GM18520 (cell line): ENCODE results near the gene EDEM3.
"Not testable (repeated sequence)": the region's sequence is repeated elsewhere in the genome, so short reads cannot be mapped to it uniquely, and the experiment has no call there.

Experiments
- ATAC-seq: cut with Tn5 transposase; IDR thresholded peaks from one replicate; pipeline ENCODE4 v1.9.1; 2021; ENCODE audit not compliant: unreplicated experiment

Gene EDEM3

GRCh38 chr1:184769241-184769640 is 14.6 kb upstream of the EDEM3 start:
- ATAC-seq = no peak

GRCh38 chr1:184768467-184768866 is 13.8 kb upstream of the EDEM3 start:
- ATAC-seq = no peak

GRCh38 chr1:184767591-184767990 is 12.9 kb upstream of the EDEM3 start:
- no peak for ATAC-seq

DNA sequence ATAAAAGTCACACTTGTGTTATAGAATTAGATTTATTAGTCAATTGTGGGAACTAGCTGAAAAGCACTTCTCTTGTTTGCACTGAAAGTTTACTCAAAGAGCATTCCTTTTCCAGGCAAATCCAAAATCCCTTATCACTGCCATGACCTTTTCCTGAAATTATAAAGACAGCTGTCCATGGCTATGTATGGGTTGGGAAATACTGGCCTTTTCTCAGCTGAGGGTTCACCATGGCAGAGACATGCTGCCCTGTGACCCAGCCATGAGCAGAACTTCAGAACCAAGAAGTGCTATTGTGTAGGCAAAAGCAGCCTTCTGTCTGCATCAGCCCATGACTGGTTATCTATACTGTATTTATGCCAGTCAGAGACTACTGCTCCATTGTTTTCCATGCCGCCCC is 9.8 kb upstream of the EDEM3 start:
- ATAC-seq = no peak

DNA sequence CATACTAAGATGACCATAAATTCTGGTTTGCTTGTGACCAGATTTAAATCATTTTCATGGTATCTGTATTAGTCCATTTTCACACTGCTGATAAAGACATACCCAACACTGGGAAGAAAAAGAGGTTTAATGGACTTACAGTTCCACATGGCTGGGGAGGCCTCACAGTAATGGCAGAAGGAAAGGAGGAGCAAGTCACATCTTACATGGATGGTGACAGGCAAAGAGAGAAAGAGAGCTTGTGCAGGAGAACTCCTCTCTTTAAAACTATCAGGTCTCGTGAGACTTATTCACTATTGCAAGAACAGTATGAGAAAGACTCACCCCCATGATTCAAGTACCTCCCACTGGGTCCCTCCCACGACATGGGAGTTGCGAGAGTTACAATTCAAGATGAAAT is 8.9 kb upstream of the EDEM3 start:
- ATAC-seq = not testable (repeated sequence)

GRCh38 chr1:184761969-184762485 is 7.4 kb upstream of the EDEM3 start:
- no peak for ATAC-seq

DNA sequence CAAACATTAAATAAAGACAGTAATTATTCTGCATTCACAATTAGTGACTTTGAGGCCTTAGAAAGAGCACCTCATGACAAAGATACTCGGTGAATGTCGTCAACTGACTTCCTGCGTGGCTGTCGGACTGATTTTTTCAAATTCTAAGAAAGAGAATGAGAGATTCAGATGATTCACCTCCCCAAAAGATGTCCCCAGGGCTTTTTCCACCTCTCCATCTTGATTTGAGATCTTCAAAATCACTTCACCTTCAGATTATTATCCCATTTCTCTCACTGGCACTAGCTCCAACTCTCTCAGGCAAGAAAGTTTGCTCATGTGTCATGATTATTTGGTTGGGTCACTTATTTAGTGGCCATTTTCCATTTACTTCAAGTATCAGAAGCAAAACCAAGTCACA is 5.0 kb upstream of the EDEM3 start:
- ATAC-seq = no peak

DNA sequence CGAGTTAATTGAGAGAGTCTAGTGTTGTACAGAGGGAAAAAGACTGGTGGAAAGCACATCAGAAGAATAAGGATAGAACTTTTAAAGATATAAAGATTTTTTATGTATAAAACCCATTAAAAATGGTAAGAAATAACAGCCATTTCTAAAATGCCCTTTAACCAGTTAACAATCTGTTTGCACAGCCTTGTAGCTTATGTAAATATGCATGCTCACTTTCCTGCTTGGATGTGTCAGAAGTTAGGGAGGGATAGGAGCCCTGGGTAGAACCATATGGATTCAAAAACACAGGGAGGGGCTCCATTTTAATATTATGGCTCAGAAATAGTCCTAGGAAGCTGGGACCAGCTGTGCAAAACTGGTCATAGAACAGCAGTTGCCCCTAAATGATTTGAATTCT is 4.5 kb upstream of the EDEM3 start:
- ATAC-seq = no peak

GRCh38 chr1:184757891-184758290 is 3.2 kb upstream of the EDEM3 start:
- no peak for ATAC-seq

DNA sequence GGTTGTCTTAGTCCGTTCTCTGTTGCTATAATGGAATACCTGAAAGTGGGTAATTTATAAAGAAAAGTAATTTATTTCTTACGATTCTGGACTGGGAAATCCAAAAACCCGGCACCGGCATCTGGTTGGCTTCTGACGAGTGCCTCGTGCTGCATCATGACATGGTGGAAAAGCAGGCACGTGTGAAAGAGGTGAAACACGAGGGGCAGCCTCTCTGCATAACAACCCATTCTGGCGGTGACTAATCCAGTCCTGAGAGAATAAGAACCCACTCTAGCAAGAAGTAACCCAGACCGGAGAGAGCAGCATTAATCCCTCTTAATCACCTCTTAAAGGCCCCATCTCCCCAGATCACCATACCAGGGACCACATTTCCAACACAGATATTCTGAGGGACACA is 2.7 kb upstream of the EDEM3 start:
- ATAC-seq = no peak

DNA sequence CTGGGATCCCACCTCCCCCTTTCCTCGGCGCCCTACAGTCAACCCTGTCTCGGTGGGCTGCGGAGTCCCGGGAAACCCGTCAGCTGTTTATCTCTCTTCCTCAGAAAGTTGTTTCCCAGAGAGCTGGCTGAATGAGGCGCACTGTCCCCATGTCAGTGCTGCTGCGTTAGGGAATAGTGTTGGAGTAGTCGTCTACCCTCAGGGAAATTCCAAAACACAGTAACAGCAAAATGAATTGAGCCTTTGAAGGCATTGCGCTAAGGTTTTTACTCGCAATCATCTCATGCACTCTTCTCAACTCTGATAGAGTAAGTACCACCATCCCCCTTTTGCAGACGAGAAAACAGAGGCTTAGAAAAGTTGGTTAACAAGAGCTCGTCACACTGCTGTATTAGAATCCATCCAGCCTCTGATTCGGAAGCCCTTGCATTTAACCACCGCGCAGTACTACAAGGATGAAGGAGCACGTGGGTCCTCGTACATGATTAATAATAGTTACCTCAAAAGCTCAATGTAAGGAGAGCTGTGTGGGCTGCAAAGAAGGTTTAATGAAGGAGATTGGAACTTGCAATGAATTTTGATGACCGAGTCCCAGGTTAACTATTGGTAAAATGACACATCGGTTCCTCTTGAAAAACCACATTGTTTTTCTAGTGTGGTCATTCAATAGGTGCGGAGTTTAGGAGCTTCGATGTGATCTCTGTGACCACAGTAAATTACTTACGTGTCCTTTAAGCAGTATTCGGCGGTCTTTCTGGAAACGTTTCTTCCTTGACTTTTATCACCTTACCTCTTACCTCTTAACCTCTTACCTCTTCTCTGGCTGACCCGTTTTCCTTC is 788 bp upstream of the EDEM3 start:
- ATAC-seq = no peak

- no peak for ATAC-seq
These were observed 816 bp downstream of the EDEM3 start for GRCh38 chr1:184753608-184754475.

DNA sequence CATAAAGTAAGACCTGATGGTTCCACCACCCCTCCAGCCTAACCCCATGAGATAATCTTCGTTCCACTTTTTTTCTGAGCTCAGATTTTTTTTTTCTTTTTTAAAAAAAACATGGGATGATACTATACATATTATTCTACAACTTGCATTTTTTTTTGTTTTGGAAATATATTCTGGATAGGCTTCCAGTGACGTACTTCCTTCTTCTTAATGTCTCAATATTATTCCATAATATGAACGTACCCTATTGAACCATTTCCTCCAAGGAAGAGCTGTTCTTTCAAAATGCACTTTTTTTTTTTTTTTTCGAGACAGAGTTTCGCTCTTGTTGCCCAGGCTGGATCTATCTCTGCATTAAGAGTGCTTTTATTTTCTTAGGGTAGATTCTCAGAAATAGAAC is 1.5 kb downstream of the EDEM3 start:
- no peak for ATAC-seq

DNA sequence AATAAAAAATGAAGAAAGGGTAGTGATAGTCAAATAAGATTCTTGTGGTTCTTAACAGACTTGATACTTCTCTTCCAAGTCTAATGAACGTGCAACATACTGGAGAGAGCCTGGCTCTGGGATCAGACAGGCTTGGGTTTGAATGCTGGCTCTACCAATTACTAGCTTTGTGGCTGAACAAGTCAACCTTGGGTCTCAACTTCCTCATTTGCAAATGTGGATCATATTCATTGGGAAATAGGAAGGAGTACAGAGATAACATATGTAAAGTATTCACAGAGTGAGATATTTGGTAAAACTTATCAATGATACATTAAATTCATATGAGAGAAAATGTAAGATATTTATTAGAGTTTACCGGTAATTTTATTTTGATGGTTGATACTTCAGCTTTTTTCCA is 2.0 kb downstream of the EDEM3 start:
- no peak for ATAC-seq

DNA sequence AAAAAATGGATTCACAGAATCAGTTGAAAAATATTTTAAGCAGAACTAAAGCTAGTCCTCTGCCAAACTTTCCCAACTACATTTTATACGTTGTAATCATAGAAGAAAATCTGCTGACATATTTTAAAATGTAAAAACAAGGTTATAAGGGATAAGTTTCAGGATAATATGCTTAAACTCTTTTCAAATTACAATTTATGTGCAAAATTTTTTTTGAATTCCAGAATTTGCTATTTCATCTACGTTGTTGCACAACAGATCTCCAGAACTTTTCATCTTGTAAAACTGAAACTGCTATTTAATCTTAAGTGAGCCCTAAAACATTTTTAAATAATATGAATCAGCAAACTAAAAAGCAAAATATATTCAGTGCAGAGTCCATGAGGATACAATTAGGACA is 5.9 kb downstream of the EDEM3 start:
- ATAC-seq = no peak

DNA sequence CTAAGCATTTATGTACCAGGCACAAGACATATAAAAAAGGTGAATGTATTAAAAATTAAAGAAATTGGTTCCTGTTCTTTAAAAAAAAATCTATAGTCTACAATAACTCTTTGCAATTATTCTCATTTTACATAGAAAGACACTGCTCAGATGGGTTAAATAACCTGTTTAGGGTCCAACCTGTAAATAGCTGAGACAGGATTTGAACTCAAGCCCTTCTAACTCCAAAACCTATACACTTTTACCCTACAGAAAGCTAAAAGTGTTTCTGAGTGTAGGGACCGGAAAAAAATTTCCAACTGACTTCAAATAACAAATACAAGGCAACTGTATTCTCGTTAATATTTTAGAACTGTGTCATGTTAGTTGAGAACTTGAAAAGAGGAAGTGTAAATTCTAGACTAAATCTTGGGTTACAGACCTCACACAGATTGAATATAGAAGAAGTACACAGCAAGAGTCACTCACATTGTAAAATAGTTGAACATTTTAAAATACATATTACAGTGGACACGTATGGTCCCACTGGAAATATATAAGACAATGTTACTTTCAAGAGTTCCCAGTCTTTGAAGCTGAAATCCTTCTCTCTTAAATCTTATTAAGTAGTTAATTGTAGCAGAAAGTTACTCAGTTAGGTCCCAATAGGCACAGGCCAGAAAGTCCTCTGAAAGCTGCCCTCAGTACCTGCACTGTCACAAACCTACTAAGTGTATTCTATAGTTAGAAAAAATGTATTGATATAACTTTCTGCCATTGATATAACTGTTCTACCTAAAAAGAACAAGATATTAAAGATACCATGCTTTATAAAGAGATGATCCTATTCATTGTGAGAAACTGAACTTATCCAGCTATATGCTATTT is 7.3 kb downstream of the EDEM3 start:
- ATAC-seq = peak; percentile 51

DNA sequence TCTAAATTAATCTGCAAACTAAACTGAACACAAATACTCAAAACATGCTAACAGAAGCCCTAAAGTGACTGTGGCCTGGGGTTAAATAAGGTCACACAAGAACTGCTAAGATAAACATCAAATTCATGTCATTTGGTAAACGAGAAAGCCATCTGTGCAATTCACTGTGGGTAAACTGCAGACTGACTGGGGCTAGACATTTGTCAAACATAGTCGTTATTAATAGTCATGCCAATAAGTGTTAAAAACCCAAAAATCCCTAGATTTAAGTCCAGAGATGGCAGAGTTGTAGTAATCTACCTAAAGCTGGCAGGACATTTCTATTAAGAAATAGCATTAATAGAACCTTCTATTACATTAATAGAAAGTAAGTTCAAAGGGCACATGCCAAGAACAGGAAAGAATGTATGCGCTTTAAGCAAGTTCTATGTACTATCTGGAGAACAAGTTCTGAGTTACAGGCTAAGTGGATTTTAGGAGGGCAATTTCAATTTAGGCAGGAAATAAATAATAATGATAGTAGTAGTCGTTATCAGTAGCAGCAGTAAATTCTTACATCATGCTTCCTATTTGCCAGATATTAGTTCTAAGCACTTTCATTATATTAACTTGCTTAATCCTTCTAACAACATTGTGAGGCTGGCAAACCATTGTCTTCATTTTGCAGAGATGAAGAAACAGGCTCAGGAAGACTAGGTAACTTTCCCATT is 8.6 kb downstream of the EDEM3 start:
- ATAC-seq = no peak

DNA sequence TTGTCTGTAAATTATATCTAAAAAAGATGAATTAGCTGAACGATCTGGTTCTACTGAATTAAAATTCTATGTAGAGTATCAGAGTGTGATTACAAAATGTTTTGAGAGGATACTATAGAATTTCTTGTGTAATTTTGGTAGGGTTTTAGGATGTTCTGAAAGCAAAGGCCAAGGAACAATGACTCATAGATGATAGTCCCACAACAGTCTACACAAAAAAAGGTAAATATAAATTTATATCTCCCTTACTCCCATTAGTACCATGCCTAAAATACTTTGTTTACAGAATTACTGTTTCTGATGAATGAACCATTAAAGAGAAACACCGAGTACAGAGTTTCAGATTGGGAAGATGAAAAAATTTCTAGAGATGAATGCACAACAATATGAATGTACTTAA is 9.5 kb downstream of the EDEM3 start:
- no peak for ATAC-seq

GRCh38 chr1:184743062-184743756 is 11.4 kb downstream of the EDEM3 start:
- peak; percentile 57 for ATAC-seq

DNA sequence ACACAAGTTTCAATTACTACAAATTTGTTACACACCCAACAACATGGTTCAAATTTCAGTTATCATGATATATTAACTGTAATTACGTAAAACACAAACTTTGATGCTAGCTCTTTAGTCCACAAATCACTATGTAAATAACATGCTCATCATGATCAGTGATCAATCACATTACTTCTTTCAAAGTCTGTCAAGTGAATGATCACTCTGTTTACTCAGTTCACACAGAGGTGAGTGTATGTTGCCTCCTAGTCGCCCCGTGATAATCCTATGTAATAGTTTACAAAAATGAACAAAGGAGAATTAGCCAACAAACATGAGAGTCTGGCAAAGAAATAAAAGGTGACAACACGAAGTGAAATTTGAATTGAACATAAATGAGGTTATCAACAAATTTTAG is 14.3 kb downstream of the EDEM3 start:
- ATAC-seq = no peak
